ENCODE results near the gene NTF3. TPM values are rescaled to one million over a fixed set of nuclear protein-coding genes. Genes with fewer than 3 reads are reported as not detected.

Gene NTF3
- total RNA-seq, 1 experiment from 2014 or later = not detected

DNA sequence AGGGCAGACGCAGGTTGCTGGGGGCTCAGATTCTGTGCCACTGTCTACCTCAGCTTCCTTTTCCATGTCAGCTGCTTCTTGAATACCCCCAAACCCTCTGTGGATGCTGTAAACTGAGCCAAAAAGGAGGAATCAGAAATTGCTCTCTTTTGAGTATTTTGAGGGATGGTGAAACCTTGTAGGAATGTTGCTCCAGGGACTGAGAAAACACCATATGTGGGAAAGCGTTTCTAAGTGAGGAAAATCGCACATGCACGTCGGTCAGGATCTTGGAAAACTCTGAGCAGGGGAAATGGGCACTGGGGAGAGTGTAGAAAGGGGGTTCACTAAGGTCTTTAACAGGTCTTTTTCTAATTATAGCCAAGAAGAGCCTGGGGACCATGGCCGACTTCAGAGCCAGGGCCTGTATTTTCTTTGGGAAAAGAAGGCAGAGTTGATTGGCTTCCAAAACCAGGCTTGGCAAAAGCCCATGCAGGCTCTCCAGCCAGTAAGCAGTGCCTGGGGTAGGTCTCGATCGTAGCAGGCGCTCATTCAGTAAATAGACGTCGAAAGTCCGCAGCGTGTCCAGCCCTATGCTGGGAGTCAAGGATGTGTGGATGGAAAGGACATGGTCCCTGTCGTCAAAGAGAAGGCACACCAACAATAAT is 58.0 kb downstream of the NTF3 start:
- Histone ChIP-seq H3K79me2 (ENCODE audit: low read length) (no peaks in the 10 kb centered on the region), H3K4me2 (ENCODE audit: low read depth, low read length, poor library complexity, severe bottlenecking) (no peak overlapping the region), H2AFZ (ENCODE audit: low read length) (no peak overlapping the region), H3K9me3 (ENCODE audit: low read length) (no peaks in the 10 kb centered on the region), H3K9me2 (replicated peaks; ENCODE audit: insufficient read depth, low read length) (no peaks in the 10 kb centered on the region), H3K36me3 (ENCODE audit: insufficient read depth, low read length) (no peaks in the 10 kb centered on the region), H3K4me3 (ENCODE audit: low read length) (no peak overlapping the region), H3K4me1 (ENCODE audit: low read length) (no peaks in the 10 kb centered on the region), H3K9ac (ENCODE audit: low read length) (no peak overlapping the region), H4K20me1 (ENCODE audit: insufficient read depth, low read depth, low read length) (no peaks in the 10 kb centered on the region), H3K27ac (ENCODE audit: low read length) (no peak overlapping the region), H3K27me3 (ENCODE audit: low read length) (no peaks in the 10 kb centered on the region)
- DNase-seq = no peak

DNA sequence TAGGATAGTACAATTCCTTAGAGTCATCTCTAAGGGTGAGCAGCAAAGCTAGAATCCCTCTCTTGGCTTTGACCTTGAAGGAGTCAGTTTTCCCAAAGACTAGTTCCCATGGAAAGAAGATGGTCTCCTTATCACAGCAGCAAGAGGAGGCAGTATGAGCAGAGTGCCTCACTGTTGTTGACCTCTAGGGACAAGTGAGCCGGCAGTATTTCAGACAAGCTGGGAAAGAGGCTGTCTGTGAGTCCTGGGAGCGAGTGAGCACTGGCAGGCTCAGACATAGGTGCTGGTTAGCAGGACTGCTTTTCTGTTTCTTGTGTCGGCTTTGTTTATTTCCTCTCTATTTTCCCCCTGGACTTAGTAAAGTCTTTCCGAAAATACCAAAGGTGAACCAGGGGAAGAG is 60.7 kb downstream of the NTF3 start:
- no peaks in the 10 kb centered on the region for H3K79me2 ChIP-seq (ENCODE audit: low read length)
- H3K36me3 ChIP-seq (ENCODE audit: insufficient read depth, low read length) = no peaks in the 10 kb centered on the region
- H3K9me2 ChIP-seq (replicated peaks; ENCODE audit: insufficient read depth, low read length) = no peaks in the 10 kb centered on the region
- H2AFZ ChIP-seq (ENCODE audit: low read length) = no peak overlapping the region
- no peak overlapping the region for H3K9ac ChIP-seq (ENCODE audit: low read length)
- H3K27me3 ChIP-seq (ENCODE audit: low read length) = no peaks in the 10 kb centered on the region
- no peak for DNase-seq
- no peaks in the 10 kb centered on the region for H4K20me1 ChIP-seq (ENCODE audit: insufficient read depth, low read depth, low read length)
- H3K27ac ChIP-seq (ENCODE audit: low read length) = no peak overlapping the region
- no peak overlapping the region for H3K4me2 ChIP-seq (ENCODE audit: low read depth, low read length, poor library complexity, severe bottlenecking)
- H3K4me3 ChIP-seq (ENCODE audit: low read length) = no peak overlapping the region
- no peaks in the 10 kb centered on the region for H3K9me3 ChIP-seq (ENCODE audit: low read length)
- H3K4me1 ChIP-seq (ENCODE audit: low read length) = no peaks in the 10 kb centered on the region

GRCh38 chr12:5493018-5493417 is 61.1 kb downstream of the NTF3 start:
- no peak for DNase-seq

GRCh38 chr12:5494343-5494742 is 62.4 kb downstream of the NTF3 start:
- no peaks in the 10 kb centered on the region for H3K4me1 ChIP-seq (ENCODE audit: low read length)
- no peaks in the 10 kb centered on the region for H3K27me3 ChIP-seq (ENCODE audit: low read length)
- no peak overlapping the region for H3K9ac ChIP-seq (ENCODE audit: low read length)
- H3K27ac ChIP-seq (ENCODE audit: low read length) = no peak overlapping the region
- H4K20me1 ChIP-seq (ENCODE audit: insufficient read depth, low read depth, low read length) = no peaks in the 10 kb centered on the region
- no peak overlapping the region for H3K4me2 ChIP-seq (ENCODE audit: low read depth, low read length, poor library complexity, severe bottlenecking)
- no peaks in the 10 kb centered on the region for H3K9me3 ChIP-seq (ENCODE audit: low read length)
- H2AFZ ChIP-seq (ENCODE audit: low read length) = no peak overlapping the region
- H3K36me3 ChIP-seq (ENCODE audit: insufficient read depth, low read length) = no peaks in the 10 kb centered on the region
- DNase-seq = no peak
- no peaks in the 10 kb centered on the region for H3K79me2 ChIP-seq (ENCODE audit: low read length)
- H3K9me2 ChIP-seq (replicated peaks; ENCODE audit: insufficient read depth, low read length) = no peaks in the 10 kb centered on the region
- no peak overlapping the region for H3K4me3 ChIP-seq (ENCODE audit: low read length)

More at GRCh38 chr12:5493018-5493417, 61.1 kb downstream of the NTF3 start:
- Histone ChIP-seq H3K4me3 (ENCODE audit: low read length) (no peak overlapping the region), H3K27me3 (ENCODE audit: low read length) (no peaks in the 10 kb centered on the region), H2AFZ (ENCODE audit: low read length) (no peak overlapping the region), H3K9me2 (replicated peaks; ENCODE audit: insufficient read depth, low read length) (no peaks in the 10 kb centered on the region), H4K20me1 (ENCODE audit: insufficient read depth, low read depth, low read length) (no peaks in the 10 kb centered on the region), H3K36me3 (ENCODE audit: insufficient read depth, low read length) (no peaks in the 10 kb centered on the region), H3K9me3 (ENCODE audit: low read length) (no peaks in the 10 kb centered on the region), H3K4me2 (ENCODE audit: low read depth, low read length, poor library complexity, severe bottlenecking) (no peak overlapping the region), H3K79me2 (ENCODE audit: low read length) (no peaks in the 10 kb centered on the region), H3K9ac (ENCODE audit: low read length) (no peak overlapping the region), H3K27ac (ENCODE audit: low read length) (no peak overlapping the region), H3K4me1 (ENCODE audit: low read length) (no peaks in the 10 kb centered on the region)

DNA sequence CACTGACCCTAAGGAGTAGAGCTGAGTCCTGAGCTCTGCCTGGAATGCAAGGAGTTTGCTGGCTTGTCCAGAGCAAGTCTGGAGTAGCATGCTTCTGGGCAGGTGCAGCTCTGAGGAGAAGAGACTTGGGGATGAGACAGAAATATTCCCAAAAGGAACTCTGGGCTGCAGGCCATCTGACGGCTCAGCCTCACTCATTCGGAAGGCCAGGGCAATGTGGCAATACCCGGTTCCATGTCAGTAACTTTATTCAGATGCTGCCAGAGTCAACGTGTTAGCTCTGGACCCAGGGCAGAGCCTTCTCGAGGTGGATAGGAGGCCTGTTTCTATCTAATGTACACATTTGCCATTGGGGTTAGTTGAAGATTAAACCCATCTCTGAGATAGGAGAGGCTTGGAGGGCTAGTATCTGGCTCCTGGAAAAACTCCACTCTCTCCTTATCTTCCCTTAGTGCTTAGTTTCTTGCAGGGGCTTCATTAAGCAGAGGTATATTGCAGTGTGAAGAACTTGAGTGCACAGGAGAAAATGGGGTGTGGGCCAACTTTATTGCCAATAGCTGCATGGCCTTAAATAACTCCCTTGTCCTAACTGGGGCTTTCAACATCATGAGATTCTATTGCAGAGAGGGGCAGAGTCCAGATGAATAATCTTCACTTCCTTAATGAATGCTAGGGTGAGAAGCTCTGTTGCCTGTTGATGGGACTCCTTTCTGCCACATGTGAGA is 65.6 kb downstream of the NTF3 start:
- Histone ChIP-seq H3K4me1 (ENCODE audit: low read length) (no peaks in the 10 kb centered on the region), H3K27me3 (ENCODE audit: low read length) (no peaks in the 10 kb centered on the region), H3K9ac (ENCODE audit: low read length) (no peak overlapping the region), H4K20me1 (ENCODE audit: insufficient read depth, low read depth, low read length) (no peaks in the 10 kb centered on the region), H3K79me2 (ENCODE audit: low read length) (no peaks in the 10 kb centered on the region), H3K4me3 (ENCODE audit: low read length) (no peak overlapping the region), H3K9me2 (replicated peaks; ENCODE audit: insufficient read depth, low read length) (no peaks in the 10 kb centered on the region), H3K36me3 (ENCODE audit: insufficient read depth, low read length) (no peaks in the 10 kb centered on the region), H2AFZ (ENCODE audit: low read length) (no peak overlapping the region), H3K4me2 (ENCODE audit: low read depth, low read length, poor library complexity, severe bottlenecking) (no peak overlapping the region), H3K27ac (ENCODE audit: low read length) (no peak overlapping the region), H3K9me3 (ENCODE audit: low read length) (no peaks in the 10 kb centered on the region)
- no peak for DNase-seq

GRCh38 chr12:5498076-5498475 is 66.2 kb downstream of the NTF3 start:
- H3K4me1 ChIP-seq (ENCODE audit: low read length) = no peaks in the 10 kb centered on the region
- no peaks in the 10 kb centered on the region for H3K27me3 ChIP-seq (ENCODE audit: low read length)
- H3K4me3 ChIP-seq (ENCODE audit: low read length) = no peak overlapping the region
- no peak overlapping the region for H3K9ac ChIP-seq (ENCODE audit: low read length)
- no peaks in the 10 kb centered on the region for H3K9me2 ChIP-seq (replicated peaks; ENCODE audit: insufficient read depth, low read length)
- no peaks in the 10 kb centered on the region for H3K79me2 ChIP-seq (ENCODE audit: low read length)
- no peaks in the 10 kb centered on the region for H4K20me1 ChIP-seq (ENCODE audit: insufficient read depth, low read depth, low read length)
- H3K9me3 ChIP-seq (ENCODE audit: low read length) = no peaks in the 10 kb centered on the region
- DNase-seq = no peak
- no peaks in the 10 kb centered on the region for H3K36me3 ChIP-seq (ENCODE audit: insufficient read depth, low read length)
- no peak overlapping the region for H3K27ac ChIP-seq (ENCODE audit: low read length)
- H3K4me2 ChIP-seq (ENCODE audit: low read depth, low read length, poor library complexity, severe bottlenecking) = no peak overlapping the region
- no peak overlapping the region for H2AFZ ChIP-seq (ENCODE audit: low read length)

GRCh38 chr12:5498806-5499205 is 66.9 kb downstream of the NTF3 start:
- DNase-seq = no peak
- no peak overlapping the region for H3K27ac ChIP-seq (ENCODE audit: low read length)
- no peaks in the 10 kb centered on the region for H3K9me3 ChIP-seq (ENCODE audit: low read length)
- H2AFZ ChIP-seq (ENCODE audit: low read length) = no peak overlapping the region
- no peaks in the 10 kb centered on the region for H4K20me1 ChIP-seq (ENCODE audit: insufficient read depth, low read depth, low read length)
- H3K27me3 ChIP-seq (ENCODE audit: low read length) = no peaks in the 10 kb centered on the region
- H3K36me3 ChIP-seq (ENCODE audit: insufficient read depth, low read length) = no peaks in the 10 kb centered on the region
- no peak overlapping the region for H3K4me3 ChIP-seq (ENCODE audit: low read length)
- no peak overlapping the region for H3K9ac ChIP-seq (ENCODE audit: low read length)
- H3K4me1 ChIP-seq (ENCODE audit: low read length) = no peaks in the 10 kb centered on the region
- H3K4me2 ChIP-seq (ENCODE audit: low read depth, low read length, poor library complexity, severe bottlenecking) = no peak overlapping the region
- H3K79me2 ChIP-seq (ENCODE audit: low read length) = no peaks in the 10 kb centered on the region
- no peaks in the 10 kb centered on the region for H3K9me2 ChIP-seq (replicated peaks; ENCODE audit: insufficient read depth, low read length)

DNA sequence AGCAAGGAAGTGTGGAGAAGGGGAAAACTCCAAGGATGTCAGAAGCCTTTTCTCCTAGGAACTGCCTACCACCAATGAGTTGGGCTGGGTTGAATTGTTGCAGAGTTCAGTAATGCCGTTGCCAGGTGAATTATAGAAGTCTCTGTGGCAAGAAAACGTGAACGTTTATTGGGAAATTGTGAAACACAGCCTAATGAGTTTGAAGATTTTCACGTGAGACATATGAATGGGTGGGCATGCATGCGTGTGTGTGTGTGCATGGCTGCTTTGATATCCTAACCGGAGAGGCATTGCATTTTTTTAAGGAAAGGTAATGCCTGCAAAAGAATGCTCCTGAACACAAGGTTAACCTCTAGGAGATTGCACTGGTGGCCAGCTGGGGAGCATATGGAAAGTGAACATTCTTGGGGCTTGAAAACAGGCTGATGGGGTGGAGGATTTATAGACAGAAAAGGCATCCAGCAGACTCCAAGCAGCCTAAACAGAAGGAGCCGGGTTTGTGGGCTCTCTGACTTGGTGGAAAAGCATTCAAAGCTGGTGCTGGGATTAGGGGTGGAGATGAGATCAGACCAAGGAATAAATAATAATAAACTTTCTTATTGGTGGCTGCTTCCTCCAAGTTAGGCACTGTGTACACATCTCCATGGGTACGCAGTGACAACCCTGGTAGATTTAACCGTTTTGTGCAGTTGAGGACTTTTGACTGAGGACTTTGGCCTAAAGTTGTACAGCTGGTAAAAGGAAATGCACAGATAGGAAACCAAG is 67.8 kb downstream of the NTF3 start:
- H2AFZ ChIP-seq (ENCODE audit: low read length) = no peak overlapping the region
- H3K4me1 ChIP-seq (ENCODE audit: low read length) = no peaks in the 10 kb centered on the region
- H3K27me3 ChIP-seq (ENCODE audit: low read length) = no peaks in the 10 kb centered on the region
- no peaks in the 10 kb centered on the region for H3K36me3 ChIP-seq (ENCODE audit: insufficient read depth, low read length)
- no peak overlapping the region for H3K27ac ChIP-seq (ENCODE audit: low read length)
- no peaks in the 10 kb centered on the region for H4K20me1 ChIP-seq (ENCODE audit: insufficient read depth, low read depth, low read length)
- no peaks in the 10 kb centered on the region for H3K9me2 ChIP-seq (replicated peaks; ENCODE audit: insufficient read depth, low read length)
- no peak overlapping the region for H3K9ac ChIP-seq (ENCODE audit: low read length)
- DNase-seq = no peak
- H3K79me2 ChIP-seq (ENCODE audit: low read length) = no peaks in the 10 kb centered on the region
- H3K4me2 ChIP-seq (ENCODE audit: low read depth, low read length, poor library complexity, severe bottlenecking) = no peak overlapping the region
- no peak overlapping the region for H3K4me3 ChIP-seq (ENCODE audit: low read length)
- H3K9me3 ChIP-seq (ENCODE audit: low read length) = no peaks in the 10 kb centered on the region
